Activated CD8-positive, alpha-beta memory T cell treated with anti-CD3 and anti-CD28 coated beads, Interleukin-2, amount 50 U/mL, for 24 hours (primary cell): ENCODE results near the gene LARP7.
A peak's percentile ranks its signal among the peaks of the same experiment; 100 is the strongest.
"Not testable (repeated sequence)": the region's sequence is repeated elsewhere in the genome, so short reads cannot be mapped to it uniquely, and the experiment has no call there.

Source experiments
- DNase-seq: peaks from one replicate; pipeline ENCODE4 v3.0.0-alpha.2; 2020; ENCODE audit errors: extremely low read depth

The LARP7 gene

DNA sequence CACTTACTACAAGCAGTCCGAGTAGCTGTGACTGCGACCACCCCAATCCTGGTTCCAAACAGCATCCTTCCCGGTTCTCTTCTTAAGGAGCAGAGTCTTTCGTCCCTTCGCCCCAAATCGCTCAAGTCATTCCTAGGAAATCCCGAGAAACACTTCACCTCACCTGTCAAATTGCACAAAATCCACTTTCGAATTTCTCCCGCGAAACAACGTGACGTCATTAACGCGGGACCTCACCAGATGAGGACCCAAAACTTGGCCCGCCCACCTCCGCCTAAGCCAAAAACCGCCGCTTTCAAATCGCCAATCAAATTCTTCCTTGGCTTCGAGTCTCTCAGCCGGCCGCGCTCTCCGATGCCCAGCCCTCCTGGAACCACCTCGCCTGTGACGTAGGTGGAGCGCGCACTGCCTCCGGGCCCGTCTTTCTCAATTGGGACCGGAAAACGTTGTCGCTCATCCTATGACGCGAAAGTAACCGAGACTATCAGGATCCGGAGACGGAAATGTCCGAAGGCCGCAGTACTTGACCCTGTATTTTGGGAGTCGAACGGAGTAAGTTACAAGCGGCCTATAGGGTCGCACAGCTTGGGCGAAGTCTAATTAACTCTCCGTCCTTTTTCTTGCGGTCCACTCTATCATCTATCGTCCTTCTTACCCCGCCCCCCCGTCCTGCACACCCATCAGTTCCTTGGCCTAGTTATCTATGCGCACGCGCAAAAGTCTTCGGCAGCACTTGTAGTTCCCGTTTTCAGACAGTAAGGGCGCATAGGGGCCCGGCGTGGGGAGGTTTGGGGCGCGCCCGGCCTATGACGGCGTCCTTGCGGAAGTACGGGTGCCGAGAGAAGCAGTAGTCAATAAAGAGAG, at the start of gene LARP7, which contains the start of gene ZGRF1:
Gene LARP7, plus strand, starts transcription at position 456 of the 864 bp plus-strand sequence. CDS start 7,527 bp downstream, outside the sequence.
Gene ZGRF1, minus strand, starts transcription at position 222 of the 864 bp plus-strand sequence. CDS start 3,733 bp downstream, outside the sequence.
- peak; percentile 98 for DNase-seq

DNA sequence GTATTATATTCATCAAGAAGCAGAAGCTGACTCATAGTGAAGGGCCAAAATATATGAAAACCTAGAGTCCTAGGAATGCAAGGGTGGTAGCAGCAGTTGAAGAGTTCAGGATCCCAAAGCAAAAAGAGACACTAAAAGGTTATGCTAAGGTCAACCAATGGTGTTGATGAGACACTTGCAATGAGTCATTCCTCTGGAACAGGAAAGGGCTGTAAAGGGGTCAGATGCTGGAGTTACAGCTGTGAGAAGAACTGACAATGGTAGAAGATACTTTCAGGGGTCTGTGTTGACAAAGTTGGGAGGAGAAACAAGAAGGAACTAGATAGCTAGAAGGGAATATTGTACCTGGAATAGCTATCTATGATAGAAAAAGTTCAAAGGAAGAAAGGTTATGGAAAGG, 47.7 kb upstream of the LARP7 start:
- no peak for DNase-seq

- DNase-seq, result no peak
Measured at GRCh38 chr4:112591593-112591992, 45.4 kb upstream of the LARP7 start.

DNA sequence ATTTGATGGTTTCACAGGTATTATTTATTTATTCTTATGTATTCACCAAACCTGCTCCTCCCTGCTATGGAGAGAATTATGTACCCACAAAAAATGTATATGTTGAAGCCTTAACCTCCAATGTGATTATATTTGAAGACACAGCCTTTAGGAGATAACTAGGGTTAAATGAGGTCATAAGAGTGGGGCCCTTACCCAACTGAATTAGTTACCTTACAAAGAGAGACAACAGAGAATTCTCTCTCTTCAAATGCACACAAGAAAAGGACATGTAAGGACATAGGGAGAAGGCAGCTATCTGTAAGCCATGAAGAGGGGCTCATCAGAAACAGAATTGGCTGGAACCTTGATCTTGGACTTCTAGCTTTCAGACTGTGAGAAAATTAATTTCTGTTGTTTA, 44.2 kb upstream of the LARP7 start:
- no peak for DNase-seq

DNA sequence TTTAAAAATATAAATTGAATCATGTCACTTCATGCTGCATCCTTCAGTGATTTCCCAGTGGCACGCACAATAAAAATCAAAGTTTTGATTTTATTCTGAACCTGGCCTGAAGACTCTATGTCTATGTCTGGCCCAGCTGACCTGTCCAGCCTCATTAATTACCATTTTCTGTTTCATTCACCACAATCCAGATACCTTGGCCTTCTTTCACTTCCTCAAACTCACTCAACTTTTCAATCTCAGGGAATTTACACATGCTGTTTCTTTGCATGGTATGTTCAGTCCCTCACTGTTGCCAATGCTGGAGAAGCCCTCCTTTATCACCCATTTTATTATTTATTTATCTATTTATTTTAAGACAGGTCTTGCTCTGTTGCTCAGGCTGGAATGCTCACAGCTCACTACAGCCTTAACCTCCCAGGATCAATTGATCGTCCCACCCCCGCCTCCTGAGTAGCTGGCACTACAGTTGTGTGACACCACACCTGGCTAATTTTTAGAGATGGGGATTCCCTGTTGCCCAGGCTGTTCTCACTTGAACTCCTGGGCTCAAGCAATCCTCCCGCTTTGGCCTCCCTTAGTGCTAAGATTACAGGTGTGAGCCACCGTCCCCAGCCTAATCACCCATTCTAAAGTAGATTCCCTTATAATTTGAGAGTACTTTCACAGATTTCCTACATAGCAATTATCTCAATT, 43.4 kb upstream of the LARP7 start:
- no peak for DNase-seq

GRCh38 chr4:112594993-112595392, 42.0 kb upstream of the LARP7 start:
- DNase-seq, result no peak

DNA sequence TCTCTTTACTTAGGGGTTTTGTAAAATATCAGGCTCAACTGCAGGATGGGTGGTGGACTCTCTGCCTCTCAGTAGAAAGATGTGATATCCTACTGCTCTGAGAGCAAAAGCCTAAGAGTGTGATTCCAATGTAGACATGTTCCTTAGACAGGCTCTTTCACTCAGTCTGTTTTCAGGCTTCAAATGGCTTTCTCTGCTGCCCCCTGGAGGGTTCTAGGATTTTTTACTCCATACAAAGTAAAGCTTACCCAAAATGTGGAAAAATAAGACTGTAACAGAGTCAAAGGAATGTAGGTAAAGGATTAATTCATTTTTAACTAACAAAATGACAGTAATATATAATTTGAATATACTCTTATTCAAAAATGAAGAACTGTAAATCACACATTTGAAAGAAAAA, 32.4 kb upstream of the LARP7 start:
- no peak for DNase-seq

DNA sequence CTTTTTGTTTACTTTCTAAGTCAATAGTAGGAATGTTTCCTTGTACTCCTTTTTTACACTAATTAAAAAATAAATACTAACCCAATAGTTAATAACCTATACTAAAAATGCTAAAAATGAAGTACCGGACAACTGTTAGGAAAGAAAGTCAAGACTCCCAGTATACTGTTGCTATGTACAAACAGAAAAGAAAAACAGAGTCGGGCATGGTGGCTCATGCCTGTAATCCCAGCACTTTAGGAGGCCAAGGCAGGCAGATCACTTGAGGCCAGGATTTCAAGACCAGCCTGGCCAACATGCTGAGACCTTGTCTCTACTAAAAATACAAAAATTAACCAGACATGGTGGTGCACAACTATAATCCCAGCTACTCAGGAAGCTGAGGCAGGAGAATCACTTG, 24.1 kb upstream of the LARP7 start:
- not testable (repeated sequence) for DNase-seq

GRCh38 chr4:112616984-112617383, 20.0 kb upstream of the LARP7 start:
- DNase-seq, result no peak

DNA sequence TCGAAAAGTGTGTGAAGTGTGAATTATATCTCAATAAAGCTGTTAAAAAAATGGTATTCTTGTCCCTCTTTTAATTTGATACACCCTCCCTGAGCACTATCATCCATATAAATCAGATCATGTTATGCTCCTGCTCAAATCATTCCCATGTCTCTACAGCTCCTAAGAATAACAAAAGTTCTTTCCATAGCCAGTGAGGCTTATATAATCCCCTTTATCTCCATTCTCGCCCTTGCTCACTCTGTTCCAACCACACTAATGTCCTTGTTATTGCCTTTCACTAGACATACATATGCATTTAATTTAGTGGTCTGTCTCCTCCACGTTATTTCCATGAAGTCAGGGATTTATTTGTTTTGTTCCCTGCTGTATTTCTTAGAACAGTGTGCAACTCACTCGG, 10.7 kb upstream of the LARP7 start:
- no peak for DNase-seq

GRCh38 chr4:112633477-112634235, 3.3 kb upstream of the LARP7 start:
- DNase-seq, result no peak

- no peak for DNase-seq
Measured at GRCh38 chr4:112637552-112637866, 566 bp downstream of the LARP7 start.

DNA sequence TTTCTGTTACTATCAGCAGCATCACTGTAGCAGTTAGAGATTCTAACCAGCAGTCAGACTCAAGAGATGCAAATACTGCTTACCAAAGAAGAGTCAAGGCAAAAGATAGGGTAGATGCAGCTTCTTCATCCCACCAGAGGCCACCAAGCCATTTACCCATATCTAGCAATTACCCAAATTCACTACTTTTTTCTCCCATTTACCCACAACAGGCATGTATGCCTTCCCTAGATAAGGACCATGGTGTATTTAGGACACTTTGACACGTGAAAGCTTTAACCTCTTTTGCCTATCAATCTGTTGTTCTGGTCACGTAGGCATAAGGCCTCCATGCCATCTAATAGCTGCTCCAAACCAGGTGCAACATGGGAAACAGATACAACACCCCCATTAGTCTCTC, 5.6 kb downstream of the LARP7 start:
- no peak for DNase-seq

- not testable (repeated sequence) for DNase-seq
Measured at GRCh38 chr4:112644595-112645535, 7.9 kb downstream of the LARP7 start.

DNA sequence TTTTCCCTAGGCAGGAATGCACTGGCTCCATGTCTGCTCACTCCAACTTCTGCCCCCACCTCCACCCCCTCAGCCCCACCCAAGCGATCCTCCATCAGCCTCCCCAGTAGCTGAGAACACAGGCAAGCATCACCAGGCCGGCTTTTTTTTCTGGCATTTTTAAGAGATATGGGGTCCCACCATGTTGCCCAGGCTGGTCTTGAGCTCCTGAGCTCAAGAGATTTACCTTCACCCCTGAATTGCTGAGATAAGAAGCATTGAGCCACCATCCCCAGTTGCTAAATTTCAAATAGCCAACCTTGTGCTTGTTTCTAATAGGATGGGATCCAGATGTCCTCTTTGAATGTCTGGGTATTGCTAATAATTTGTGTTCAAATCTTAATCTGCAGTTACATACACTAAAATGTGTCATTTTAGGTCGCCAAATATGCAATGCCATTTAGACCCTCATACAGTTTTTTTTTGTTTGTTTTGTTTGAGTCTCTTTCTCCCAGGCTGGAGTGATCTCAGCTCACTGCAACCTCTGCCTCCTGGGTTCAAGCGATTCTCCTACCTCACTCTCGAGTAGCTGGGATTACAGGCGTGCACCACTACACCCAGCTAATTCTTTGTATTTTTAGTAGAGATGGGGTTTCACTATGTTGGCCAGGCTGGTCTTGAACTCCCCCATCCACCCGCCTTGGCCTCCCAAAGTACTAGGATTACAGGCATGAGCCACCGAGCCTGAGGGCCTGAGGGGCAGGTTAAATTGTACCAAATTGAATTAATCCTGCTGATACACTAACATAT, 8.8 kb downstream of the LARP7 start:
- no peak for DNase-seq

DNA sequence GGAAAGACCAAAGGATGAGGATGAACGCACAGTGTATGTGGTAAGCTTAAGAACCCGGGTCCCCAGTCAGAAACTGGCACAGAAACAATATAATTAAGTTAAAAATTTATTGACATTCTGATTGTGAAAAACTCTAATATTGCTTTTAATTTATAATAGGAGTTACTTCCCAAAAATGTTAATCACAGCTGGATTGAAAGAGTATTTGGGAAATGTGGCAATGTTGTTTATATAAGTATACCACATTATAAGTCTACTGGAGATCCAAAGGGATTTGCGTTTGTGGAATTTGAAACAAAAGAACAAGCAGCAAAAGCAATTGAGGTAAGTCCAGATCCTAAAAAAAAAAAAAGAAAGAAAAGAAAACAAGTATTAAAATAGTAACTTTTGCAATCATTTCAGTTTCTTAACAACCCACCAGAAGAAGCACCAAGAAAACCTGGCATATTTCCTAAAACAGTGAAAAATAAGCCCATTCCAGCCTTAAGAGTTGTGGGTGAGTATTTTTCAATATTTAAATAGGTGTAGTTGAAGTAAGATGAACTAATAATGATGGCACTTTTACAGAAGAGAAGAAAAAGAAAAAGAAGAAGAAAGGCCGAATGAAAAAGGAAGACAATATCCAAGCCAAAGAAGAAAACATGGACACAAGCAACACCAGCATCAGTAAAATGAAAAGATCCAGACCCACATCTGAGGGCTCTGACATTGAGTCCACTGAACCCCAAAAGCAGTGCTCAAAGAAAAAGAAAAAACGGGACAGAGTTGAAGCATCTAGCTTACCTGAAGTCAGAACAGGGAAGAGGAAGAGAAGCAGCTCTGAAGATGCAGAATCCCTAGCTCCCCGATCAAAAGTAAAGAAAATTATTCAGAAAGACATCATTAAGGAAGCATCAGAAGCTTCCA, 9.9 kb downstream of the LARP7 start:
- DNase-seq, result no peak

- DNase-seq, result no peak
Measured at GRCh38 chr4:112647785-112648184, 10.8 kb downstream of the LARP7 start.

DNA sequence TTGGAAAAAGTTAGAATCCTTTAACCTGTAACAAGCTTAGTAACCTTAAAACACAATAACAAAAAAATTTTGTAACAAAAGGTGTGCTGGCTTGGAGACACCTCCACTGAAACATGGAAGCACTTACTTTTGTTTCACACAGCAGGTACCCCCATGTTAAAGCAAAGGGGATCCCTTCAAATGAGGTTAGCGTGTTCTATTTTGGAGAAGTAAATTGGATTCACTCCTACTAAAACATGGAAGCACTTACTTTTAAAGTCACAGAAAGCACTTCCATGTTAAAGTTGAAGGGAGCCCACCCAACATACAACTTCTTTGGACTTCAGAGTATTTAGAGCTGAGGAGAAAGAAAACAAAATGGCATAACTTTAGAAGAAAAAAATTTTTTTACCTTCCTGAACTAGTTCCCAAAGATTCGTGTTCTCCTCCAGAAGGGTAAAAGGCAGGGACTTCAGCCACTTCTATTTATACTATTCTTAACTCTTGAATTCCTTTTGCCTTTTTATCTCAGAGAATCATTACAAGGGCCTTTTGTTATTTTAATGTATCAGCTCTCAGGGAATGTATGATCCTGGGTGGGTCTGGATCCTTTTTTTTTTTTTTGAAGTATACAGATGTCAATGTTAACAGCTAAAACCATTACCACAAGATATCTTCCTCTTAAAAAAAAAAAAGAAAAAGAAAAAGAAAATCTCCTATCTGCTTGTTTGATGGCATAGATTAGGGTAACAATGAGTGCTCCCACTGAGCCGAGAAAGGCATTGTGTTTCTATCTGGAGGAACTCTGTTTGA, 11.5 kb downstream of the LARP7 start:
- DNase-seq, result no peak

DNA sequence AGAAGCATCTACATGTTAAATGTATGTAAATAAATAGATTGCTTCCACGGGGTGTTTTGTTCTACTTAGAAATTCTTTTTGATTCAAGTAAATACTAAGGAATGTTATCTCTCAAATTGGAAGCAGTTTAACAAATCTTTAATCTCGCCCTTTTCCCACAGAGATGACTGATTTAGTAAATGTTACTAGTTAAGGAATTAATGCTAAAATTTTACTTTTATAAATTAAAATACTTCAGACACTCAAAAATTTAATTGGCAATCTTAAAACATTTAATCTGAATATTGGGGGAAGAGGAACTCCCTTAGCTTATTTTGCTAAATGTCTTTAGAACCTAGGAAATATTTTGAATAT, 12.1 kb downstream of the LARP7 start:
- no peak for DNase-seq
